ENCODE measurements around the gene UBL3. TPM values are rescaled to one million over a fixed set of nuclear protein-coding genes. Genes with fewer than 3 reads are reported as not detected.

UBL3 gene
- total RNA-seq, 1 experiment from 2014 or later, result 19.0 TPM

- H3K4me1 Mint-ChIP-seq, result peaks cover 49 to 50% of the 10 kb centered on the region in 2 experiments
- no peak overlapping the region; a peak in 1 of 7 replicates for H3K27ac Mint-ChIP-seq
- no peak overlapping the region for H2AK5ac ChIP-seq (ENCODE audit: insufficient read length, low read length)
Observed at GRCh38 chr13:29887030-29887557, 36.7 kb upstream of the UBL3 start.

More at GRCh38 chr13:29887030-29887557, 36.7 kb upstream of the UBL3 start:
- no peak overlapping the region for H4K8ac ChIP-seq (replicated peaks; ENCODE audit: insufficient read length, low read depth, low read length)
- no peaks in the 10 kb centered on the region for H3K9me3 Mint-ChIP-seq
- no peaks in the 10 kb centered on the region for H3K79me1 ChIP-seq (ENCODE audit: insufficient read depth, low read depth, low read length, poor library complexity, severe bottlenecking)
- no peaks in the 10 kb centered on the region for H4K20me1 ChIP-seq (ENCODE audit: control insufficient read depth, insufficient read depth, insufficient read length)
- no peak overlapping the region for H3T11ph ChIP-seq (ENCODE audit: low read length)
- no peaks in the 10 kb centered on the region for H3K27me3 ChIP-seq (ENCODE audit: insufficient read depth, low read length)
- no peak overlapping the region for H2AFZ ChIP-seq (ENCODE audit: low read length)
- no peaks in the 10 kb centered on the region; the same call in 1 of the 2 replicates for H3K27me3 Mint-ChIP-seq (ENCODE audit: low read depth)
- H3K4me2 ChIP-seq (ENCODE audit: insufficient read depth, insufficient read length, low read length), result no peak overlapping the region
- H3K23ac ChIP-seq (ENCODE audit: insufficient read length, low read depth, low read length), result no peak overlapping the region
- H3K9ac ChIP-seq (ENCODE audit: extremely low read depth, insufficient read length, low read length), result no peak overlapping the region
- DNase-seq, result no peak
- no peak overlapping the region for H3K4ac ChIP-seq (ENCODE audit: low read depth, low read length)
- no peak overlapping the region for H3K18ac ChIP-seq (ENCODE audit: insufficient read length, low read depth, low read length)
- H2BK120ac ChIP-seq (ENCODE audit: low read depth, low read length, poor library complexity, severe bottlenecking), result no peak overlapping the region
- H3K9me3 ChIP-seq (ENCODE audit: control insufficient read depth, low read depth, low read length), result no peaks in the 10 kb centered on the region
- H3K4me1 ChIP-seq (ENCODE audit: insufficient read depth, low read length), result peaks cover 5% of the 10 kb centered on the region; the same call in 1 of the 2 replicates
- no peak overlapping the region for H4K5ac ChIP-seq (ENCODE audit: insufficient read length, low read depth, low read length)
- no peak overlapping the region for H2BK12ac ChIP-seq (ENCODE audit: insufficient read length, low read depth, low read length)
- no peak overlapping the region for H2BK20ac ChIP-seq (ENCODE audit: low read depth, low read length, poor library complexity, severe bottlenecking)
- no peaks in the 10 kb centered on the region for H3K79me2 ChIP-seq (ENCODE audit: insufficient read depth, low read length)
- H2BK15ac ChIP-seq (ENCODE audit: low read depth, low read length), result no peak overlapping the region
- WGBS (ENCODE audit: extremely low coverage, insufficient read length, low lambda C conversion rate), result no CpG with 5 or more reads among the region's 5 CpGs
- no peak overlapping the region for H3K14ac ChIP-seq (ENCODE audit: insufficient read depth, low read length)
- H3K56ac ChIP-seq (ENCODE audit: insufficient read length, low read depth, low read length), result no peak overlapping the region
- no peaks in the 10 kb centered on the region for H3K36me3 Mint-ChIP-seq (ENCODE audit: insufficient read depth in 1 of 3, low read depth in 3 of 3)
- no peaks in the 10 kb centered on the region for H3K23me2 ChIP-seq (ENCODE audit: insufficient read length, low read depth, low read length, poor library complexity, severe bottlenecking)
- H2BK5ac ChIP-seq (ENCODE audit: insufficient read length, low read length), result no peak overlapping the region
- H3K4me3 Mint-ChIP-seq, result no peak overlapping the region
- no peak overlapping the region for H3K27ac ChIP-seq (ENCODE audit: insufficient read length, low read depth, low read length)
- TF ChIP-seq CTCF (conservative IDR thresholded peaks at IDR 0.05), result no peak
- H4K91ac ChIP-seq (ENCODE audit: insufficient read length, low read depth, low read length), result no peak overlapping the region
